ENCODE data around the gene WNT8A. TPM values are rescaled to one million over a fixed set of nuclear protein-coding genes. Genes with fewer than 3 reads are reported as not detected.

WNT8A gene
- total and polyA plus RNA-seq, 2 of the 8 experiments (the other 6 are each of a cell fraction or from before 2014, with no cell fraction given) = 0.06 TPM; not detected in 1

Small RNA genes lying within 50 kb of the gene (small RNA-seq; reads per million reads assigned to genes)
- not detected for gene RNU6-1148P (ENCODE audit: insufficient read depth)
- gene RNU6-460P (ENCODE audit: insufficient read depth) = not detected
- not detected for gene RNU6-888P (ENCODE audit: insufficient read depth)

Other genes with a start within 250 kb of the WNT8A start
- gene MYOT, start 216.2 kb upstream of the WNT8A start, total RNA-seq (2021; fragmentation: NEBNext Ultra II Directional; extraction: Animal tissue kit (Norgen Biotek cat#: 25700)) = not detected in 2 replicates
- gene MYOT, start 216.2 kb upstream of the WNT8A start, polyA plus RNA-seq (2011; rRNA removed) = not detected in 2 replicates
- not detected in 2 replicates for gene PKD2L2, start 194.6 kb upstream of the WNT8A start, total RNA-seq (2021; fragmentation: NEBNext Ultra II Directional; extraction: Animal tissue kit (Norgen Biotek cat#: 25700))
- not detected in 2 replicates for gene PKD2L2, start 194.6 kb upstream of the WNT8A start, polyA plus RNA-seq (2011; rRNA removed)
- gene FAM13B, start 51.0 kb upstream of the WNT8A start, total RNA-seq (2021; fragmentation: NEBNext Ultra II Directional; extraction: Animal tissue kit (Norgen Biotek cat#: 25700)) = 16.0 and 17.0 TPM in 2 replicates
- 4.9 and 6.4 TPM in 2 replicates for gene FAM13B, start 51.0 kb upstream of the WNT8A start, polyA plus RNA-seq (2011; rRNA removed)
- gene NME5, start 55.4 kb downstream of the WNT8A start, total RNA-seq (2021; fragmentation: NEBNext Ultra II Directional; extraction: Animal tissue kit (Norgen Biotek cat#: 25700)) = 0.63 and 0.89 TPM in 2 replicates
- 0.46 and 0.48 TPM in 2 replicates for gene NME5, start 55.4 kb downstream of the WNT8A start, polyA plus RNA-seq (2011; rRNA removed)
- 75.8 and 78.5 TPM in 2 replicates for gene BRD8, start 94.6 kb downstream of the WNT8A start, total RNA-seq (2021; fragmentation: NEBNext Ultra II Directional; extraction: Animal tissue kit (Norgen Biotek cat#: 25700))
- 28.8 and 37.8 TPM in 2 replicates for gene BRD8, start 94.6 kb downstream of the WNT8A start, polyA plus RNA-seq (2011; rRNA removed)
- 67.1 and 68.1 TPM in 2 replicates for gene KIF20A, start 95.1 kb downstream of the WNT8A start, total RNA-seq (2021; fragmentation: NEBNext Ultra II Directional; extraction: Animal tissue kit (Norgen Biotek cat#: 25700))
- 26.4 and 33.3 TPM in 2 replicates for gene KIF20A, start 95.1 kb downstream of the WNT8A start, polyA plus RNA-seq (2011; rRNA removed)
- 43.6 and 45.7 TPM in 2 replicates for gene CDC23, start 129.3 kb downstream of the WNT8A start, total RNA-seq (2021; fragmentation: NEBNext Ultra II Directional; extraction: Animal tissue kit (Norgen Biotek cat#: 25700))
- 20.9 and 32.6 TPM in 2 replicates for gene CDC23, start 129.3 kb downstream of the WNT8A start, polyA plus RNA-seq (2011; rRNA removed)
- gene GFRA3, start 190.6 kb downstream of the WNT8A start, total RNA-seq (2021; fragmentation: NEBNext Ultra II Directional; extraction: Animal tissue kit (Norgen Biotek cat#: 25700)) = 0.88 and 1.2 TPM in 2 replicates
- gene GFRA3, start 190.6 kb downstream of the WNT8A start, polyA plus RNA-seq (2011; rRNA removed) = 3.4 TPM in 2 replicates
- gene CDC25C, start 247.8 kb downstream of the WNT8A start, total RNA-seq (2021; fragmentation: NEBNext Ultra II Directional; extraction: Animal tissue kit (Norgen Biotek cat#: 25700)) = 20.8 and 23.2 TPM in 2 replicates
- 12.1 and 18.4 TPM in 2 replicates for gene CDC25C, start 247.8 kb downstream of the WNT8A start, polyA plus RNA-seq (2011; rRNA removed)